EL (cell line): Measurements from ENCODE around the gene LRMDA.

Source experiments
- DNase-seq: peaks from one replicate; pipeline ENCODE4 v3.0.0-alpha.2; 2016

The LRMDA gene

GRCh38 chr10:76397181-76398042 is 966.0 kb downstream of the LRMDA start:
- no peak for DNase-seq

- no peak for DNase-seq
These were observed 966.8 kb downstream of the LRMDA start for GRCh38 chr10:76398043-76398710.

DNA sequence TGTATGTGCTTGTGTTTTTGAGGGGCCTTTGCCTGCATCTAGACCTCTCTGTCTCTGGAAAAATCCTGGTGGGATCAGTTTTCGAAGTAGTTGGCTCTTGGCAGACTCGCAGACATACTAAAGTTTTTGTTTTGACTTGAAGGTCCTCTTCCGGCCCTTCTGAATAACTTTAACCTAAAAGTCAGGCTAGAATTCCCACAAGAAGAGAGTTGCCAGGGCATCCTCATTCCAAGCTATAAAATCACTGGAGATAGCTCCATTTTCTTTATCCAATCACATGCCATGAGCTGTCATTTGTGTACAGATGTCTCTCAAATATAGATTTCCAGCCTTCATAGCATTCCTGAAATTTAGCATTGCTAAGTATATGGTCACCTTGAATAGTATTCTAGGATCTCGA is 967.8 kb downstream of the LRMDA start:
- DNase-seq, result no peak

DNA sequence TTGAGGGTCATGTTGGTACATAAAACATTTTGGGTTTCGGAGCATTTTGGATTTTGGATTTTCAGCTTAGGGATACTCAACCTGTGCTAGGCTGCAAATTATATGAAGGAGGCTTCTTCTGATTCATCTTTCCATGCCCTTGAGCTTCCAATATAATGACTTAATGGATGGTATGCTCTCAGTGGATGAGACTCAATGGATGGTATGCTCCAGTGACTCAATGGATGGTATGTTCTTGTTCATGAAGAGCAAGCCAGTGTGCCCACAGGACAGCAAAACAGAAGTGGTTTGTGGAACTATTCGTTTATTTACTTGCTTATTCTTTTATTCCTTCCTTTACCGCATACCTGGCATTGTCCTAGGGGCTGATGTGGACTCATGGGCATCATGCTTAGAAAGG is 969.6 kb downstream of the LRMDA start:
- no peak for DNase-seq

GRCh38 chr10:76403912-76404311 is 972.5 kb downstream of the LRMDA start:
- DNase-seq, result peak; percentile 67

- no peak for DNase-seq
These were observed 973.1 kb downstream of the LRMDA start for GRCh38 chr10:76404531-76404930.

DNA sequence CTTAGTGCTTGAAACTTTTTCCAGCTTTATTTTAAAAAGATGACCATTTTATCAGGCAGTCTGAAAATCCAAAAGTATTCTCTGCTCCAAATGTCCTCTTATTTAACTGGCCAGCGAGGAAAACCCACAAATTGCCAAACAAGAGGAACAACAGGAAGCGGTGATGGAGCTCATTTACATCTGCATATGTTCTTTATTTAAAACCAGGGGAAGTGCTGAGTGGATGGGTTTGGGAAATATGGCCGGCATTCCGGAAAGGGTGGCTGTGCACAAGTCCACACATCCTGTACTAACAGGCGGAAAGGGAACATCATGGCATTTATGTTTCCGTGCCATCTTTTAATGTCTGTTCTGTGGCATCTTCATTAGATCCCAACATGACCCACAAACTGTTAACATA is 974.5 kb downstream of the LRMDA start:
- DNase-seq, result no peak

- no peak for DNase-seq
These were observed 977.2 kb downstream of the LRMDA start for GRCh38 chr10:76408646-76409045.

GRCh38 chr10:76411729-76412435 is 980.5 kb downstream of the LRMDA start:
- DNase-seq, result no peak

- DNase-seq, result no peak
These were observed 984.1 kb downstream of the LRMDA start for GRCh38 chr10:76415554-76415953.

GRCh38 chr10:76416642-76417041 is 985.2 kb downstream of the LRMDA start:
- no peak for DNase-seq

DNA sequence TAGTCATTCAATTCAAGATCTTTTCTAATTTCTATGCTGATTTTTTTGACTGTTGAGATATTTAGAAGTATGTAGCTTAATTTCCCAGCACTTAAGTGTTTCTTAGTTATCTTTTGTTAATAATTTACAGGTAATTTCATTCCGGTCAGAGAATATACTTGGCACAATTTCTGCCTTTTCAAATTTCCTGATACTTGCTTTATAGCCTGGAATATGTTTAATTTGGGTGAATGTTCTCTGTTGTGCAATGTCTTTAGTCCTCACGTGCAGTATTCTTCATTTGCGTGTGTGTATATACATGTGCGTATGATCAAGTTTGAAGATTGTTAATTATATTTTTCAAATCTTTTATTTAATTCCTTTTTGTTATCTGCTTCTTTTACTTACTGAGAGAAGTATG is 989.3 kb downstream of the LRMDA start:
- no peak for DNase-seq

DNA sequence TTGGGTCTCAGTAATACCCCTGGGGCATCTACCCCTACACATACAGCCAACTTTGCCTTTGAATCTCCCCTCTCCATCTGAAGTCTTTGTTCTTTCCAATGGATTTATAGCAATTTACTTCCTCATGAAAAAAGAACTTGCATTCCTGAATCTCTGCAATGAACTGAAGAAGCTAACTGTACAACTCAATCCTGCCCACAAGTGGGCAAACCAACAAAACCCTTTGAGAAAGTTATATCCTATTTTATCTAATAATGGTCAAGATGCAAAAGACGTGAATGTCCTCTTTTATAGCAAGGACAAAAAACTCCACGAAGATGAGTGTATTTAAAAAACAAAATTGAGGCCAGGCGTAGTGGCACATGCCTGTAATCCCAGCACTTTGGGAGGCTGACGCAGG is 991.3 kb downstream of the LRMDA start:
- no peak for DNase-seq

DNA sequence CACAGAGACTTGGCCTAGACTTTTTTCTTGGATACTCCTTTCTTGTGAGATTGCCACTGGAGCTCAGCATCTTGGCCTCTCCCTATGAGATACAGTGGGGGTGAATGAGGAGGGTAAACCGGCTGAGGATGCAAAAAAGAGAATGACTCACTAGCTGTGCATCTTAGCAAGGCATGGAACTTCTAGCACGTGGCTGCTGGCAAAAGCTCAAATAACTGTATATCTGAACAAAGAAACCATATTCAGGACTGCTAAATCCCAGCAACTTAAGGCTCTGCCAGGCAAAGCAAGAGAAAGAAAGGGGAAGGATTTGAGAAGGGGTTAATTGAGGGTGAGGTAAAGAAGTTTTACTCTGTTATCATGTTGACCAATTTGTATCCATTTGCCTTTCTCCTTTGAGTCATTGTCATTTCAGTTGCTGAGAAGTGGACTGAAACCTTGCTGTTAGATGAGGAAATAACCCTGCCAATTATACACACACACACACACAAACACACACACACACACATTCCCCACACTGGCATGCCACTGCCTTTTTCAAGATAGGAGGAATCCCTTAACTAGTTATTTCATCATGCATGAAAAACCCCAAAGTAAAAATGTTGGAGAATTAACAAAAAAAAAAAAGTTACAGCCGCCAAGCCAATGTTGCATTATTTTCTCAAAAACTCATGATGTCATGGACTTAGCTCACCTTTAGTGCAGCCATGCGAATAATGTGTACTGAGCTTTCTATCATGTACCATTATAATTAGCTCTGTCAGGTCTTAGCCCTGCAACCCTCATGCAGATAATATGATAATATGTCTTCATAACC is 997.3 kb downstream of the LRMDA start:
- DNase-seq, result peak; percentile 97

- no peak for DNase-seq
These were observed 998.1 kb downstream of the LRMDA start for GRCh38 chr10:76429368-76430060.

DNA sequence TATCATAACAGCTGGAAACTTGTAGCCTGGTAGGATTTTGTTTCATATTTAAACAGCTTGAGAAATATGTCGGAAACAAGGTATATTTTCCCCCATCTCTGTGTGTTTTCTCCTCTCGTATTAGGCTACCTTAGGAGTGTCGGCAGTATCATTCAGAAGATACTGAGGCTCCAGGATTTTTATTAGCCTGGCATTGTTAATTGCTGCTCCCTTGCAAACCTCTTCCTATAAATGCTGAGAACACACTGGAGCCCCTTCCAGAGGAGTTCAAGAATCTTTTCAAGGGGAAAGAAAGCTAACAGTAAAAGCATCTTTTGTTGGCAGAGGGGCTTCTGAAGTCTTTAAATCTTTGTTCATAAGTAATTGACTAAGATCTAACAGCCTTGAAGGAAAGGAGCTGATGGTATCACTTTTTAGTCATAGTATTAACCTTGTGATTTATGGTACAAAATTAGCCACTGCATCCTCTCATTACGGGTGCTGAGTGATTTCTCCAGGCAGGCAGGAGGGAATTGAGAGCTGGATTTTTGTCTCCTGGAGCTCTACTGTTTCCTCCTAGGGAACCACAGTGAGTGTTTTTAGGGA is 998.7 kb downstream of the LRMDA start:
- DNase-seq, result peak; percentile 33

- DNase-seq, result peak; percentile 95
These were observed 1000.9 kb downstream of the LRMDA start for GRCh38 chr10:76432016-76433012.

DNA sequence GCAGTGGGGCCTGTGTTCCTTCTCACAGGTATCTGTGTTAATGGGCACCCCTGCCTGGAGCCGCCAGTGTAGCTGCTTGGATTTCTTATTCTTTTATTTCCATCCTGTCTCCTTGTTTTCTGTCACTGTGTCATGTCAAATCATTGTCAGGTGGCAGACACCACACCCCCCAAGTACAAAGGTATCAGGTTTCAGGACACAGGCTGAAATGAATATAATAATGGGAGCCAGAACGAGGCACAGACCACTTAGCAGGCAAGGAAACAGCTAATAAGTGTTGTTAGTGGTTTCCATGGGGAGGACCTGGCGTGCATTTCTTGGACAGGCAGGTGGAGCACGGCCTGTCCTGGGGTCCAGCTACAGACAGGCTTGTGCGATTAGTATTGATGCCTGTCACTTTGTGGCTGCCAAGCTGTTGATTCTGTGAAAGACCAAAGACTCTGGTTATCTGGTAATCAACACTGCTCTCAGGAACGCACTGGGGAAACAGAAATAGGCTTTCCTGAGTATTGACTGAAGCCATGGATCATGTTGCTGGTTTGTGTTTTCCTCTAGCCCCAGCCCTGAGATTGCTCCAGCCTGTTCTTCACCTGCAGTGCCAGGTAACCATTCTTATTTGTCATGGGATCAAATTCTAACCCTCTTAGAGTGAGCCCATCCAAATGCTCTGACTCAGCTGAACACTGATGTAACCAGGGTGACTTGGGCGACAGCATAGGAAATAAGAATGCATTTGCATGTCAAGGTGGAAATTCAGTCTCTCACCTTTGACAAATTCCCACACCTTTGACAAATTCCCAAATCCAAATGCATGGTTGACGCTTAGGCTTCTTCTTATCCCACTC is 1002.0 kb downstream of the LRMDA start:
- DNase-seq, result no peak

DNA sequence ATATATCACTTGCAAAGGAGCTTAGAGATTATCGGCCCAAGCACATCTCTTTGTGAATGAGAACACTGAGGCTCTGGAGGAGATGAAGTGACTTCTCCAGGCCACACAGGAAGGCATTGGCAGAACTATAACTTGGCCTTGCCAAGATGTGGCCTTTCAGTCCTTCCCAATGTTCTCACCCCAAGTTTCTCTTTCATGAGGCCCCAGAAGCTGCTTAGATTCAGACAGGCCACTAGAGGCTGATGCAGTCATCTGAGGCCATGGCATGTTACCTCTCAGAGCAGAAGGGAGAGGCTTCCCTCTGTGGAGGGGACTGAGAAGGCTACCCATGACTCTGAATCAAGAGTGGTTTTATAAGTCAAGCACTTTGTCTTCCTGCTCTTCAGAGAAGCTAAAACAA is 1003.7 kb downstream of the LRMDA start:
- DNase-seq, result no peak

DNA sequence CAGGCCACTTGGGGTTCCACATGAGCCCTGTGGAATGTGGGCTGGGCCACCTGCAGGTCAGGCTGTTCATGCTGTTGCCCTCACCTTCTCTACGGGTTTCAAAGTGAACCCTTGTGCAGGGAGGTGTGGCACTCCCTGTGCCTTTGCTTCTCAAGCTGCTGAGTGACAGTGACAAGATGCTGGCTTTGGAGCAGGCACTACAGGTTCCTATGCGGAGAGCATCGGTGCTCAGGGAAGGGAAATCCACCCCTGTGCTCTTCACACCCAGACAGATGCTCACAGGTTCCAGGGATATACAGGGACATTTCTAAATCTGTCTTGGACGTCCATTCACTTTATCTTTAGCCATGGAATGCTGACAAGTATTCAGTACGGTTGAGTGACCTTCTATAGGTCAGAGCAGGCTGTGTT is 1005.0 kb downstream of the LRMDA start:
- DNase-seq, result no peak
